ENCODE data around the gene NSMCE3. TPM values are rescaled to one million over a fixed set of nuclear protein-coding genes. Genes with fewer than 3 reads are reported as not detected.

Gene NSMCE3
- total and polyA plus RNA-seq, 4 donors: 2.3 to 3.3 (median 2.8) TPM

- H3K9me3 ChIP-seq (ENCODE audit: control insufficient read depth in 4 of 4, low read length in 3 of 4): no peaks in the 10 kb centered on the region
- no peak for TF ChIP-seq ATF3 (IDR thresholded peaks at IDR 0.05)
- no peak for TF ChIP-seq MAX (IDR thresholded peaks at IDR 0.05)
- TF ChIP-seq SP1 (IDR thresholded peaks at IDR 0.05): no peak
- TF ChIP-seq ZBTB33 (IDR thresholded peaks at IDR 0.05): no peak
- WGBS: 87% methylated on average over 4 of the region's 4 CpGs
- no peak overlapping the region for H3K4me3 ChIP-seq (ENCODE audit: low read depth in 1 of 3, low read length in 3 of 3)
- no peak for DNase-seq (ENCODE audit: low spot score)
- H3K27me3 ChIP-seq (ENCODE audit: control insufficient read depth in 4 of 4, insufficient read depth in 4 of 4, low read length in 3 of 4): no peaks in the 10 kb centered on the region
- H3K36me3 ChIP-seq (ENCODE audit: control insufficient read depth in 4 of 4, insufficient read depth in 3 of 4, low read depth in 1 of 4, low read length in 3 of 4): no peaks in the 10 kb centered on the region
- no peak overlapping the region for H3K9ac ChIP-seq (ENCODE audit: low read depth in 1 of 2, low read length in 2 of 2)
- no peak overlapping the region for H3K27ac ChIP-seq (ENCODE audit: low read depth in 1 of 2, low read length in 2 of 2)
- no peaks in the 10 kb centered on the region for H3K4me1 ChIP-seq (ENCODE audit: control insufficient read depth in 4 of 4, insufficient read depth in 4 of 4, low read length in 3 of 4)
Observed at GRCh38 chr15:29244123-29244522, 25.5 kb downstream of the NSMCE3 start.

- 75% methylated on average over 16 of the region's 16 CpGs for WGBS
- Histone ChIP-seq H3K4me3 (ENCODE audit: low read depth in 1 of 3, low read length in 3 of 3) (no peak overlapping the region), H3K9ac (ENCODE audit: low read depth in 1 of 2, low read length in 2 of 2) (no peak overlapping the region), H3K36me3 (ENCODE audit: control insufficient read depth in 4 of 4, insufficient read depth in 3 of 4, low read depth in 1 of 4, low read length in 3 of 4) (no peaks in the 10 kb centered on the region), H3K4me1 (ENCODE audit: control insufficient read depth in 4 of 4, insufficient read depth in 4 of 4, low read length in 3 of 4) (no peaks in the 10 kb centered on the region), H3K9me3 (ENCODE audit: control insufficient read depth in 4 of 4, low read length in 3 of 4) (no peaks in the 10 kb centered on the region), H3K27me3 (ENCODE audit: control insufficient read depth in 4 of 4, insufficient read depth in 4 of 4, low read length in 3 of 4) (no peaks in the 10 kb centered on the region), H3K27ac (ENCODE audit: low read depth in 1 of 2, low read length in 2 of 2) (no peak overlapping the region)
- no peak for DNase-seq (ENCODE audit: low spot score)
- no peak for TF ChIP-seq HNF4A (conservative IDR thresholded peaks at IDR 0.05)
- no peak for TF ChIP-seq RXRA (IDR thresholded peaks at IDR 0.05)
- no peak for TF ChIP-seq CTCF (IDR thresholded peaks at IDR 0.05; ENCODE audit: low read depth, low read length, missing input control)
- no peak for TF ChIP-seq FOXA1 (IDR thresholded peaks at IDR 0.05)
- TF ChIP-seq EGR1 (IDR thresholded peaks at IDR 0.05; ENCODE audit: low read depth in 2 of 2): no peak
- TF ChIP-seq FOXA2 (IDR thresholded peaks at IDR 0.05): no peak
Observed at GRCh38 chr15:29242456-29243242, 27.0 kb downstream of the NSMCE3 start.

- TF ChIP-seq ATF3 (IDR thresholded peaks at IDR 0.05) (no peak), JUND (IDR thresholded peaks at IDR 0.05) (no peak), YY1 (IDR thresholded peaks at IDR 0.05) (no peak), NR2F2 (IDR thresholded peaks at IDR 0.05) (no peak), REST (IDR thresholded peaks at IDR 0.05) (no peak), SP1 (IDR thresholded peaks at IDR 0.05) (no peak), GABPA (IDR thresholded peaks at IDR 0.05 in 1 of 2, conservative IDR thresholded peaks at IDR 0.05 in 1 of 2) (no peak), FOXA2 (IDR thresholded peaks at IDR 0.05) (no peak), HNF4G (IDR thresholded peaks at IDR 0.05) (no peak), FOXA1 (IDR thresholded peaks at IDR 0.05) (no peak), TAF1 (conservative IDR thresholded peaks at IDR 0.05) (no peak), RXRA (IDR thresholded peaks at IDR 0.05) (no peak)
- H3K36me3 ChIP-seq (ENCODE audit: control insufficient read depth in 4 of 4, insufficient read depth in 3 of 4, low read depth in 1 of 4, low read length in 3 of 4): no peaks in the 10 kb centered on the region
- H3K9me3 ChIP-seq (ENCODE audit: control insufficient read depth in 4 of 4, low read length in 3 of 4): no peaks in the 10 kb centered on the region
- 91% methylated on average over 1 of the region's 1 CpG for WGBS
- H3K27ac ChIP-seq (ENCODE audit: low read depth in 1 of 2, low read length in 2 of 2): no peak overlapping the region
- no peaks in the 10 kb centered on the region for H3K4me1 ChIP-seq (ENCODE audit: control insufficient read depth in 4 of 4, insufficient read depth in 4 of 4, low read length in 3 of 4)
- no peak overlapping the region for H3K9ac ChIP-seq (ENCODE audit: low read depth in 1 of 2, low read length in 2 of 2)
- no peak overlapping the region for H3K4me3 ChIP-seq (ENCODE audit: low read depth in 1 of 3, low read length in 3 of 3)
- H3K27me3 ChIP-seq (ENCODE audit: control insufficient read depth in 4 of 4, insufficient read depth in 4 of 4, low read length in 3 of 4): no peaks in the 10 kb centered on the region
- no peak for DNase-seq (ENCODE audit: low spot score)
Observed at GRCh38 chr15:29241207-29241606, 28.4 kb downstream of the NSMCE3 start.
